Neural cell (in vitro differentiated cells): Measurements from ENCODE around the gene RABGAP1L.
"Not testable (repeated sequence)": the region's sequence is repeated elsewhere in the genome, so short reads cannot be mapped to it uniquely, and the experiment has no call there.

Source experiments
- EP300 ChIP-seq: fragments of 450-650 bp; conservative IDR thresholded peaks from 2 replicates; pipeline ENCODE4 v1.6.1; 2014; ENCODE audit warnings: antibody characterized with exemption, mild to moderate bottlenecking, moderate library complexity; ENCODE audit not compliant: poor library complexity, severe bottlenecking
- EZH2 ChIP-seq: fragments of 200-600, 300-800 bp; shearing (Covaris generic), sonication (generic); IDR thresholded peaks from 2 replicates; pipeline ENCODE4 v1.6.1; 2014; ENCODE audit warnings: antibody characterized with exemption, low read length, borderline replicate concordance, mild to moderate bottlenecking; ENCODE audit not compliant: insufficient read depth, poor library complexity, severe bottlenecking
- MXI1 ChIP-seq: fragments of 450-650 bp; conservative IDR thresholded peaks from 2 replicates; pipeline ENCODE4 v1.6.1; 2014; ENCODE audit warnings: antibody characterized with exemption, mild to moderate bottlenecking; ENCODE audit not compliant: poor library complexity, severe bottlenecking
- POLR2AphosphoS5 ChIP-seq: IDR thresholded peaks from 2 replicates; pipeline ENCODE4 v1.6.1; 2012
- TAF1 ChIP-seq: IDR thresholded peaks from 2 replicates; pipeline ENCODE4 v1.6.1; 2012; ENCODE audit warnings: low read depth
- TF ChIP-seq, protein P1 (sequence below): fragments of 450-650 bp; IDR thresholded peaks from 2 replicates; pipeline ENCODE4 v1.5.1; 2014; ENCODE audit warnings: antibody characterized with exemption, mild to moderate bottlenecking, moderate library complexity; ENCODE audit not compliant: poor library complexity, severe bottlenecking

DNA sequence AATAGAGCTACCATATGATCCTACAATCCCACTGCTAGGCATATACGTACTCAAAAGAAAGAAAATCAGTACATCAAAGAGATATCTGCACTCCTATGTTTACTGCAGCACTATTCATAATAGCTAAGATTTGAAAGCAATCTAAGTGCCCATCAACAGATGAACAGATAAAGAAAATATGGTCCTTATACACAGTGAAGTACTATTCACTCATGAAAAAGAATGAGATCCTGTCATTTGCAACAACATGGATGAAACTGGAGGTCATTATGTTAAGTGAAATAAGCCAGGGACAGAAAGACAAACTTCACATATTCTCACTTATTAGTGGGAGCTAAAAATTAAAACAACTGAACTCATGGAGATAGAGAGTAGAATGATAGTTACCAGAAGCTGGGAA lies 37.0 kb upstream of the RABGAP1L start:
- TF ChIP-seq, protein P1, sequence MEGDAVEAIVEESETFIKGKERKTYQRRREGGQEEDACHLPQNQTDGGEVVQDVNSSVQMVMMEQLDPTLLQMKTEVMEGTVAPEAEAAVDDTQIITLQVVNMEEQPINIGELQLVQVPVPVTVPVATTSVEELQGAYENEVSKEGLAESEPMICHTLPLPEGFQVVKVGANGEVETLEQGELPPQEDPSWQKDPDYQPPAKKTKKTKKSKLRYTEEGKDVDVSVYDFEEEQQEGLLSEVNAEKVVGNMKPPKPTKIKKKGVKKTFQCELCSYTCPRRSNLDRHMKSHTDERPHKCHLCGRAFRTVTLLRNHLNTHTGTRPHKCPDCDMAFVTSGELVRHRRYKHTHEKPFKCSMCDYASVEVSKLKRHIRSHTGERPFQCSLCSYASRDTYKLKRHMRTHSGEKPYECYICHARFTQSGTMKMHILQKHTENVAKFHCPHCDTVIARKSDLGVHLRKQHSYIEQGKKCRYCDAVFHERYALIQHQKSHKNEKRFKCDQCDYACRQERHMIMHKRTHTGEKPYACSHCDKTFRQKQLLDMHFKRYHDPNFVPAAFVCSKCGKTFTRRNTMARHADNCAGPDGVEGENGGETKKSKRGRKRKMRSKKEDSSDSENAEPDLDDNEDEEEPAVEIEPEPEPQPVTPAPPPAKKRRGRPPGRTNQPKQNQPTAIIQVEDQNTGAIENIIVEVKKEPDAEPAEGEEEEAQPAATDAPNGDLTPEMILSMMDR = not testable (repeated sequence)
- TF ChIP-seq POLR2AphosphoS5, EZH2, MXI1, EP300, TAF1: not testable (repeated sequence)
